HFFc6 (cell line): ENCODE data around the gene MYO5A. TPM values are rescaled to one million over a fixed set of nuclear protein-coding genes. Genes with fewer than 3 reads are reported as not detected.

Experiments used
- DNase-seq: peaks from one replicate; pipeline ENCODE4 v3.0.0-alpha.2; 2018
- H3K27ac Mint-ChIP-seq: 2 replicates; pipeline ENCODE4 v1.8.0; 2020; ENCODE audit warnings: mild to moderate bottlenecking, mixed read lengths
- H3K27me3 Mint-ChIP-seq: 2 replicates; pipeline ENCODE4 v1.8.0; 2021; ENCODE audit warnings: mild to moderate bottlenecking, moderate library complexity, mixed read lengths; ENCODE audit not compliant: insufficient read depth
- H3K36me3 Mint-ChIP-seq: 2 replicates; pipeline ENCODE4 v1.8.0; 2021; ENCODE audit warnings: low read depth, mixed read lengths
- H3K4me1 Mint-ChIP-seq: 2 replicates; pipeline ENCODE4 v1.8.0; 2020; ENCODE audit warnings: low read depth, mixed read lengths
- H3K4me3 Mint-ChIP-seq: 2 replicates; pipeline ENCODE4 v1.8.0; 2020; ENCODE audit warnings: mild to moderate bottlenecking, moderate library complexity, mixed read lengths
- H3K9me3 Mint-ChIP-seq: 2 replicates; pipeline ENCODE4 v1.8.0; 2020; ENCODE audit warnings: mild to moderate bottlenecking, mixed read lengths
- CTCF ChIP-seq: fragments of 200-600 bp; sonication (generic); IDR thresholded peaks from 2 replicates; pipeline ENCODE4 v1.5.0; 2021; ENCODE audit warnings: antibody characterized with exemption, mild to moderate bottlenecking
- microRNA-seq: library from miRNA; unstranded; fragments of <30 nt; microRNA quantifications from one replicate; pipeline ENCODE4, GENCODE V29; 2019
- total RNA-seq, 6 experiments: library from RNA; stranded (reverse); fragmentation: NEBNext Ultra II Directional; extraction: Animal tissue kit (Norgen Biotek cat#: 25700); gene quantifications; 2 replicates in 1 of 6; 3 replicates in 5 of 6; pipeline ENCODE4 v1.2.3, GENCODE V29; 2021

The MYO5A gene
- total RNA-seq, 6 experiments from 2014 or later, result 47.4 to 59.4 (median 54.0) TPM

- Mint-ChIP-seq H3K4me3 (no peak overlapping the region), H3K4me1 (peaks cover 48% of the 10 kb centered on the region), H3K9me3 (no peaks in the 10 kb centered on the region), H3K36me3 (no peaks in the 10 kb centered on the region), H3K27ac (no peak overlapping the region), H3K27me3 (peaks cover 7% of the 10 kb centered on the region)
- no peak for TF ChIP-seq CTCF
- no peak for DNase-seq
These were observed 269.2 kb downstream of the MYO5A start for GRCh38 chr15:52259503-52259902.

GRCh38 chr15:52258461-52258860 is 270.2 kb downstream of the MYO5A start:
- Mint-ChIP-seq H3K27me3 (peaks cover 3% of the 10 kb centered on the region), H3K27ac (no peak overlapping the region), H3K4me1 (peaks cover 59% of the 10 kb centered on the region), H3K9me3 (no peaks in the 10 kb centered on the region), H3K36me3 (no peaks in the 10 kb centered on the region), H3K4me3 (no peak overlapping the region)
- DNase-seq, result no peak
- no peak for TF ChIP-seq CTCF

- TF ChIP-seq CTCF, result no peak
- Mint-ChIP-seq H3K27ac (no peak overlapping the region), H3K4me3 (no peak overlapping the region), H3K27me3 (peaks cover 3% of the 10 kb centered on the region), H3K36me3 (no peaks in the 10 kb centered on the region), H3K4me1 (peaks cover 64% of the 10 kb centered on the region), H3K9me3 (no peaks in the 10 kb centered on the region)
- no peak for DNase-seq
These were observed 271.0 kb downstream of the MYO5A start for GRCh38 chr15:52257734-52258062.

Small RNA genes lying within 50 kb of the gene (microRNA-seq; reads per million reads assigned to microRNA genes)
- gene MIR1266, result not detected

Other genes starting within 250 kb of the MYO5A start
- under 1 TPM in 2 of 6 experiments, not detected in 4; 0.02 to 0.10 TPM for gene MYO5C, start 233.1 kb downstream of the MYO5A start, total RNA-seq
- gene ARPP19, start 40.1 kb upstream of the MYO5A start, total RNA-seq, result 100 to 1,000 TPM; 116 to 142 (median 126) TPM
- 10 to 100 TPM; 17.3 to 28.2 (median 22.0) TPM for gene ATOSA, start 150.5 kb upstream of the MYO5A start, total RNA-seq